Sigmoid colon (tissue), 7 donors: Measurements from ENCODE around the gene SEC24C. TPM values are rescaled to one million over a fixed set of nuclear protein-coding genes. Genes with fewer than 3 reads are reported as not detected.
"Not testable (repeated sequence)": the region's sequence is repeated elsewhere in the genome, so short reads cannot be mapped to it uniquely, and the experiment has no call there.

Experiments
- DNase-seq: peaks from one replicate; pipeline ENCODE4 v3.0.0-alpha.2; 2019
- H3K27ac ChIP-seq, 4 donors: fragments of 200-600 bp; sonication (generic); one replicate each; pipeline ENCODE4 v1.5.1; 2016 to 2019; ENCODE audit warnings: mild to moderate bottlenecking in 1 of 4
- H3K27me3 ChIP-seq, 3 donors: fragments of 200-600 bp; sonication (generic); one replicate each; pipeline ENCODE4 v1.5.1; 2019; ENCODE audit warnings: mild to moderate bottlenecking in 1 of 3
- H3K36me3 ChIP-seq, 4 donors: fragments of 200-600 bp; sonication (generic); one replicate each; pipeline ENCODE4 v1.5.1; 2016 to 2019
- H3K4me1 ChIP-seq, 4 donors: fragments of 200-600 bp; sonication (generic); one replicate each; pipeline ENCODE4 v1.5.1; 2017 to 2019
- H3K4me3 ChIP-seq, 4 donors: fragments of 200-600 bp; sonication (generic); one replicate each; pipeline ENCODE4 v1.5.1; 2017 to 2019; ENCODE audit warnings: mild to moderate bottlenecking in 2 of 4, moderate library complexity in 1 of 4
- H3K9me3 ChIP-seq, 4 donors: fragments of 200-600 bp in 3 of 4; sonication (generic) in 3 of 4; one replicate each; pipeline versions ENCODE4 v1.5.1 to v1.6.1; 2013 to 2019
- CTCF ChIP-seq, 4 experiments: fragments of 450-650 bp in 3 of 4; fragments of 200-600 bp in 1 of 4; IDR thresholded peaks; one replicate each; pipeline ENCODE4 v1.5.1; 2016 to 2019; ENCODE audit warnings: antibody characterized with exemption in 4 of 4, mild to moderate bottlenecking in 3 of 4, moderate library complexity in 2 of 4
- EP300 ChIP-seq, 4 donors: sonication (generic); formaldehyde crosslinking; IDR thresholded peaks; one replicate each; pipeline ENCODE4 v1.6.1; 2017; ENCODE audit warnings: antibody characterized with exemption in 4 of 4
- POLR2A ChIP-seq, 2 donors: fragments of 450-650 bp; IDR thresholded peaks; one replicate each; pipeline ENCODE4 v1.6.1; 2016; ENCODE audit warnings: antibody characterized with exemption in 2 of 2, mild to moderate bottlenecking in 2 of 2, moderate library complexity in 2 of 2
- POLR2AphosphoS5 ChIP-seq, 4 donors: sonication (generic); formaldehyde crosslinking; IDR thresholded peaks; one replicate each; pipeline ENCODE4 v1.6.1; 2017; ENCODE audit warnings: antibody characterized with exemption in 4 of 4
- WGBS, 2 donors: extraction: QIAGEN DNeasy Blood & Tissue Kit; methylation state at CpG; one replicate each; pipeline ENCODE4 v1.1.7; 2013; 5-methylcytosine and 5-hydroxymethylcytosine counted together
- intact Hi-C: fragments of 100-400 bp; cut with DNase I; formaldehyde crosslinking; loops from one replicate; pipeline ENCODE4 v1.15.1; 2023
- polyA plus RNA-seq, 3 donors: library from polyadenylated mRNA; stranded (reverse); fragments of 200-250 nt; gene quantifications; one replicate each; pipeline ENCODE4 v1.2.3, GENCODE V29; 2013
- total RNA-seq, 4 donors: library from RNA; depleted of rRNA; stranded (reverse); fragments of >200 nt; gene quantifications; one replicate each; pipeline ENCODE4 v1.1.0, GENCODE V29; 2016
- donor health status: healthy with polysubstance abuse.
- donor health status: Bipolar disorder and iron deficiency.
- donor health status: healthy.

SEC24C gene
- total and polyA plus RNA-seq, 7 donors: 25.2 to 52.3 (median 37.5) TPM

GRCh38 chr10:73734028-73734720 lies 10.0 kb upstream of the SEC24C start:
- Histone ChIP-seq H3K36me3 (peaks cover 0 to 49% (median 9%) of the 10 kb centered on the region in 4 donors), H3K4me1 (peaks cover 0 to 49% (median 29%) of the 10 kb centered on the region in 4 donors), H3K27me3 (no peaks in the 10 kb centered on the region), H3K27ac (no peak overlapping the region), H3K4me3 (no peak overlapping the region), H3K9me3 (no peaks in the 10 kb centered on the region)
- intact Hi-C loops: no loop called here
- 93% methylated on average over 16 of the region's 16 CpGs for WGBS, 2 donors
- DNase-seq: no peak
- TF ChIP-seq CTCF (IDR thresholded peaks at IDR 0.05): no peak
- no peak for TF ChIP-seq EP300 (IDR thresholded peaks at IDR 0.05)
- TF ChIP-seq POLR2A (IDR thresholded peaks at IDR 0.05): no peak
- no peak for TF ChIP-seq POLR2AphosphoS5 (IDR thresholded peaks at IDR 0.05)

- DNase-seq: no peak
- H3K4me3 ChIP-seq: no peak overlapping the region
- TF ChIP-seq CTCF (IDR thresholded peaks at IDR 0.05): no peak
- no peak for TF ChIP-seq EP300 (IDR thresholded peaks at IDR 0.05)
- TF ChIP-seq POLR2AphosphoS5 (IDR thresholded peaks at IDR 0.05): no peak
- no peak for TF ChIP-seq POLR2A (IDR thresholded peaks at IDR 0.05)
- H3K9me3 ChIP-seq: no peaks in the 10 kb centered on the region
- H3K27ac ChIP-seq: no peak overlapping the region
- no peaks in the 10 kb centered on the region for H3K27me3 ChIP-seq
- intact Hi-C loops: no loop called here
- H3K4me1 ChIP-seq: peaks cover 0 to 45% (median 29%) of the 10 kb centered on the region in 4 donors
- WGBS, 2 donors: 89% methylated on average over 5 of the region's 5 CpGs
- peaks cover 0 to 49% (median 9%) of the 10 kb centered on the region in 4 donors for H3K36me3 ChIP-seq
These were observed 9.3 kb upstream of the SEC24C start for GRCh38 chr10:73734796-73735305.

- Histone ChIP-seq H3K36me3 (peaks cover 0 to 15% (median 2%) of the 10 kb centered on the region in 4 donors), H3K4me1 (peaks cover 0 to 29% (median 19%) of the 10 kb centered on the region in 4 donors)
- H3K27me3 ChIP-seq, H3K9me3 ChIP-seq, H3K4me3 ChIP-seq, intact Hi-C loops, H3K27ac ChIP-seq, DNase-seq: not testable (repeated sequence)
- WGBS, 2 donors: 94 to 96% methylated on average over 18 of the region's 18 CpGs
These were observed 3.5 kb upstream of the SEC24C start for GRCh38 chr10:73740501-73741254.

- no peak overlapping the region for H3K27ac ChIP-seq
- no peak for DNase-seq
- intact Hi-C loops: no loop called here
- 92 to 96% methylated on average over 5 of the region's 5 CpGs for WGBS, 2 donors
- TF ChIP-seq POLR2AphosphoS5 (IDR thresholded peaks at IDR 0.05): no peak
- no peak for TF ChIP-seq POLR2A (IDR thresholded peaks at IDR 0.05)
- TF ChIP-seq CTCF (IDR thresholded peaks at IDR 0.05): no peak
- no peak for TF ChIP-seq EP300 (IDR thresholded peaks at IDR 0.05)
- peaks cover 0 to 13% (median 5%) of the 10 kb centered on the region in 4 donors for H3K36me3 ChIP-seq
- H3K4me3 ChIP-seq: no peak overlapping the region
- no peaks in the 10 kb centered on the region for H3K27me3 ChIP-seq
- H3K9me3 ChIP-seq: no peaks in the 10 kb centered on the region
- peaks cover 0 to 36% (median 28%) of the 10 kb centered on the region in 4 donors for H3K4me1 ChIP-seq
These were observed 1.8 kb upstream of the SEC24C start for GRCh38 chr10:73742454-73742734.

- Histone ChIP-seq H3K9me3 (no peaks in the 10 kb centered on the region), H3K4me1 (peaks cover 0 to 40% (median 29%) of the 10 kb centered on the region in 4 donors), H3K27me3 (no peaks in the 10 kb centered on the region), H3K4me3 (peak overlapping the region; percentile 57 to 98 (median 94)), H3K27ac (peak overlapping the region; percentile 90 to 96 (median 94)), H3K36me3 (peaks cover 6 to 18% (median 11%) of the 10 kb centered on the region in 4 donors)
- intact Hi-C loops: no loop called here
- no peak for DNase-seq
- TF ChIP-seq EP300 (IDR thresholded peaks at IDR 0.05) (no peak), POLR2A (IDR thresholded peaks at IDR 0.05) (no peak), POLR2AphosphoS5 (IDR thresholded peaks at IDR 0.05) (no peak), CTCF (IDR thresholded peaks at IDR 0.05) (no peak)
- WGBS, 2 donors: 45 to 48% methylated on average over 6 of the region's 6 CpGs
These were observed 756 bp upstream of the SEC24C start for GRCh38 chr10:73743327-73743904.
